ENCODE data around the gene RPH3AL.

Gene RPH3AL

DNA sequence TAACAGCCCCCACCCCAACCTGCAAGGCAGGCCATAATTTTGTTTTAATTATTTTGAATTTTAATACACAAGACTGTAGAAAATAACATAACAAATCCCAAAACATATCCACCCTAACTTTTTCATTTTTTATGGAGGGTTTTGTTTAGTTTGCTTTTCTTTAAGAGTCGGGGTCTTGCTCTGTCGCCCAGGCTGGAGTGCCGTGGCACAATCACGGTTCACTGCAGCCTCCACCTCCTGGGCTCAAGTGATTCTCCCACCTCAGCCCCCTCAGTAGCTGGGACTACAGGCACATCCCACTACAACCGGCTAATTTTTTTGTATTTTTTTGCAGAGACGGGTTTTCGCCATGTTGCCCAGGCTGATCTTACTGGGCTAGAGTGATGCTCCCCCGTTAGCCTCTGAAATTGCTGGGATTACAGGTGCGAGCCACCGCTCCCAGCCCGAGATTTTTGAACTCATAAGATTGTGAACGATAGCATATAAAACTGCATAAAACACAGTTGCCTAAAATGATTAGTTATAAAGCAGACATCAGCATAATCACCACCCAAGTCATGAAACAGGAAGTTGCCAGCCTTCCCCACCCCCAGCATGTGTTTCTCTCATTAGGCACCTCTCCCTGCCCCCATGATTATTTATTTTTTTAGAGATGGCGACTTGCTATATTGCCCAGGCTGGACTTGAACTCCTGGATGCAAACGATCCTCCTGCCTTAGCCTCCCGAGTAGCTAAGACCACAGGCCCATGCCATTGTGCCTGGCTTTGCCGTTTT lies 157.6 kb downstream of the RPH3AL start:
- DNase-seq: no peak

DNA sequence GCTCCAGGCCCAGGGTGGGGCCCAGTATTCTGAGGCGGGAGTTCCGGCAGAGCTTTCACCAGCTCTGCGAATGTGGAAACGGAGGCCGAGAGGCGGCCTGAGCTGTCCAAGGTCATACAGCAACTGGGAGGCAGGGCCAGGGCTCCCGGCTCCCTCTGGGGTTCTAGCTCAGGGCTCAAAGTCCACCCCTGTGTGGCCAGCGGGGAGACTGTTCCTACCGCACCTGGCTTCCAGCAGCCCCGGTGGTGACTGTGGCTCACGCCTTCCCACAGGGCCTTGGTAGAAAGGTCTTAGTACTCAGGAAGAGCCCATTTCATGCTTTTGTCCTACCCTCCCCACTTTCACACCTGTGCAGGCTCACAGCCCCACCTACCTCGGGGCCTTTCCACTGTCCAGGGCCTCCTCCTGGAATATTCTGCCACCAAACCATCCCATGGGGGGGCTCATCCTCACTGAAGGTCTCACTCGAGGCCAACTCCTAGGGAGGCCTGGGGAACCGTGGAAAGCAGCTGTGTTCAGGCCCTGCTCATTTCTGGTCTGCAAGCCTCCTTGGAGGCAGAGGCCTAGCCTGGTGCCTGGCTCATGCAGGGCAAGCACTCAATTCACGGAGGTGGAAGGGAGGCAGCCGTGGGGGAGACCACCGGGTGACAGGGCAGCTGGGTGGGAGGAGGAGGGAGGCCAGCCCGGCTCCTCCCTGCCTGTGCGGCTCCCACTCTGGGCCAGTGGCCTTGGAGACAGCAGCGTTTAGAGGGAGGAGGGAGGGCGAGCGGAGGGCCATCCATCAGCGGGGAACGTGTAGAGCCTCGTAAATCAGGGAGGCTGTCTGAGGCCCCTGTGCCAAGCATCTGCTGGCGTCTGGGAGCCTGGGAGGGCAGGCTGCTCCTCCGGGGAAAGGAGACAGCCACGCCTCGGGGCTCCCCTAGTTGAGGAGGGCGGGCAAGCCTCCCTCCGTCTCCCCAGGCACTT lies 158.5 kb downstream of the RPH3AL start:
- peak; percentile 72 for DNase-seq

GRCh38 chr17:193426-193810 lies 159.2 kb downstream of the RPH3AL start:
- no peak for DNase-seq

DNA sequence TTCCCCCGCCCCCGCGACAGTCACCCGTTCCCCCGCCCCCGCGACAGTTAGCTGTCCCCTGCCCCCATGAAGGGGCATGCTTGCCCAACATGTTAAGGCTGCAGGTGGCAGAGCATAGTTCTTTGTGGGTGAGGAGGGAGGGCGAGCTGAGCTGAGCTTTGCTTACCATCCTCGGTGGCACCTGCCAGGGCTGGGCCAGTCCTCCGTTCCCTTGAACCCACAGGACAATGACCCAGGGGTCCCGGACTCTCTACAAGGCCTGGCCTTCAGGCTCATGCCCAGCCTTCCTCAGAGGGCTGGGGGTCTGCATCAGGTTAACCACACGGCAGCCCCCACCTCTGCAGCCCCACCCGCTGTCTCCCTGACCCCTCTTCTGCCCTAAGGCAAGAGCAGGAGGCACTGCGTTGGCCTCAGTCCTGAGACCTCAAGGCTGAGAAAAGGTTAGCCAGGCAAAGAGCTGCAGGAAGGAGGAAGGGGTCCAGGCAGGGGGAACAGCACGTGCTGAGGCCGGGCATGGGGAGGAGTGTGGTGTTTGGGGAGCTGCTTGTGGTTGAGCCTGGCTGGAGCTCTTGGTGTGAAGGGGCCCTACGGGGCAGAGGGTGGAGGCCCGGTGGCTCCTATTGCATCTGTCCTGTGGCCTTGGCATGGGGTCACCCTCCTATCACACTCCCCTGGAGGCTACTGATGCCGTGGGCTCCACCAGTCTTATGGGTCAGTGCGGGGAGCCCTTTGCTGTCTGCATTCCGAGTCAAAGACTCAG lies 159.8 kb downstream of the RPH3AL start:
- no peak for DNase-seq

DNA sequence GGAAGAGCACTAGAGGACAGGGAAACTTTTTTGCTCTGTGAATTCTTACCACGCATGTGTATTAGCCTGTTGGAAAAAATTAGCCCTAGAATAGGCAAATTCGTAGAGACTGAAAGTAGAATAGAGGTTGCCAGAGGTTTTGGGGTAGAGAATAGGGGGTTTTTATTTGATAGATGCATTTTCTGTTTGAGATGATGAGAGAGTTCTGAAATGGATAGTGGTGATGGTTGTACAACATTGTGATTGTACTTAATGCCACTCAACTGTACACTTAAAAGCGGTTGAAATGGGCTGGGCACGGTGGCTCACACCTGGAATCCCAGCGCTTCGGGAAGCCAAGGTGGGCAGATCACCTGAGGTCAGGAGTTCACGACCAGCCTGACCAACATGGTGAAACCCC lies 163.2 kb downstream of the RPH3AL start:
- no peak for DNase-seq

GRCh38 chr17:187130-187529 lies 165.5 kb downstream of the RPH3AL start:
- DNase-seq: no peak

DNA sequence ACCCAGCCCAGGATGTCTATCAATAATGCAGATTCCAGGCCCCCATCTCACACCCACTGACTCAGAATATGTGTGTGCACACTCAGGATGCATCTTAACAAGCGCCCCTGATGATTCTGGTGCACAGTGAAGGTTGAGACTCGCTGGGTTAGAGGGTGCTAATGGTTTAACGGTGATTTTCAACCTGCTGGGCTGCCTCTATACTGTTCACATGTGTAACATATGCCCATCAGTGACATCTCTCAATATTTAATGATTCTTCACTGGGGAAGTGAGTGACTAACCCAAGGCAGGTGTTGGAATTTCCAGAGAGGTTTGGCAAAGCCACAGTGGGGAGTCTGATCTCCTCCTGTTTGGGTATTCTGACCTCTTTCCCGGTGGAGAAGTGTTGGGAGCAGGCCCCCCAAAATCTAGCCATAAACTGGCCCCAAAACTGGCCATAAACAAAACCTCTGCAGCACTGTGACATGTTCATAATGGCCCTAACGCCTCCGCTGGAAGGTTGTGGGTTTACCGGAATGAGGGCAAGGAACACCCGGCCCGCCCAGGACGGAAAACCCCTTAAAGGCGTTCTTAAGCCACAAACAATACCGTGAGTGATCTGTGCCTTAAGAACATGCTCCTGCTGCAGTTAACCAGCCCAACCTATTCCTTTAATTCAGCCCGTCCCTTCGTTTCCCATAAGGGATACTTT lies 167.0 kb downstream of the RPH3AL start:
- no peak for DNase-seq

- peak; percentile 21 for DNase-seq
Observed at GRCh38 chr17:183021-183420, 169.6 kb downstream of the RPH3AL start.

- no peak for DNase-seq
Observed at GRCh38 chr17:182050-182751, 170.4 kb downstream of the RPH3AL start.

GRCh38 chr17:181245-182049 lies 171.2 kb downstream of the RPH3AL start, which contains the start of gene DOC2B:
TSS of gene DOC2B (minus strand) at chr17:181650. CDS start at chr17:181479, 171 bp downstream.
- no peak for DNase-seq

DNA sequence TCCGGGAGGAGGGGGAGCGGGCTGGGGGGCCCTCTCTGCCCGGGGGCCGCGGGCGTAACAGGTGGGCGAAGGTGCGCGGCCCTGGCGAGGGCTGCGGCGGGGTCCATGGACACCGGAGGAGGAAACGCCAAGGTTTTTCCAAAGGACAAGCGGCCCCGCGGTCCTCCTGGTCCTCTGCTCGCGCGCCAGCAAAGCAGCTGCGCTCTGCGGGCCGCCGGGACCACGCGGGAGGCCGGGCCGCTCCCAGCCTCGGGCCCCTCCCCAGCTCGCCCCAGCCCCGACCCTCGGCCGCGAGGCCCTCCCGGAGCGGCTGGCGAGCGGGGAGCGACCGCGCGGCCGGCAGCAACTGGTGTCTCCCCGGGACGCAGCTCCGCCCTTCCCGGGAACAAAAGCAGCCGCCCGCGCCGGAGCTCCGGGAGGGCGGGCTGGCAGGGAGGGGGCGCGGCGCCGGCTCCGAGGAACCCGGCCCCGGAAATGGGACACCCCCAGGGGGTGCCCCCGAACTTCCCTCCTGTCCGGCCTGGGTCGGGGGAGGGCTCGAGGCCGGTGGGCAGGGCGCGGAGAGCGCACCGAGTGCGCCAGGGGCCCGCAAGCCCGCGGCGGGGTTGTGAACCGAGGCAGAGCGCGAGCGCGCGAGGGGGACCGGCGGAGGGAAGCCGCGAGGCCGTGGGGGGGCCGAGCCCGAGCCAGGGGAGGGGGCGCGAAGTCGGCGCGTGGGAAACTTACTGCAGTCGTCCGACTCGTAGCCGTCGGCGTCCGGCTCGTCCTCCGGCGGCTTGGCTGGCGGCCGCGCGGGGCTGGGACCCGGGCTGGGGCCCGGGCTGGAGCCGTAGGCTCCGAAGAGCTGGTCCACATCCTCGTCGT lies 172.0 kb downstream of the RPH3AL start:
- DNase-seq: no peak

- DNase-seq: no peak
Observed at GRCh38 chr17:179781-180380, 172.7 kb downstream of the RPH3AL start.

GRCh38 chr17:179066-179432 lies 173.6 kb downstream of the RPH3AL start:
- DNase-seq: no peak

DNA sequence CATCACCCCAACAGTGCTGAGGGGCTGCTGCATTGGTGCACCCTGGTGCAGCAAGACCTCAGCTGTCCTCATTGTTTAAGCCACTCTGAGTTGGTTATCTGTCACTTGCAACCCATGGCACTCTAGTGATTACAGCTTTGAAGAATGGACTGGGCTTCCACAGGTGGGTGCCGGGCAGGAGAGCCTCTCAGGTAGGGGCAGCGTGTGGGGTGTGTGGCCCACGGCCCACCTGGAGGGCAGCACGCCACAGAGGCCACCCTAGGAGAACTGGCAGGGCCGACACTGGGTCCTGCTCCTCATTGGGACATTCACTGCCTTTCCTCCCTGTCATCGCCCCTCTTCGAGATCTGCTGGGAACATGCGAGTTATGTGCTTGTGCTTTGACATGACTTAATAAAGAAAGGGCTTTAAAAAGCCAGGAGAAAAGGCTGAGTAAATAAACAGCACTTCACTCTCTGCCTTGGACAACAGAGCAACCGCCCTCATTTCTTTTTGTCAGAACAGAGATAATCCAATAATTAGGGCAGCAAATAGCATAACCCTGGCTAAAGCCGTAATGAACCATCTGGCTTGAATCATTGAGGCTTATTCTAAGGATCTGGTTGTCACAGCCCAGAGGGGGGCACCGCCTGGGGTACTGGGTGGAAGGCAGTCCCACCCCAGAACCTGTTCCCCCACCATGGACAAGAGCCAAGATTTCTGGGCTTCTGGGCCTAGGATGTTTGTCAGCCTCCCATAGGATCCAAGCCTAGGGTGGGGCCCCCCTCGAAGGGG lies 174.1 kb downstream of the RPH3AL start:
- DNase-seq: peak; percentile 18

DNA sequence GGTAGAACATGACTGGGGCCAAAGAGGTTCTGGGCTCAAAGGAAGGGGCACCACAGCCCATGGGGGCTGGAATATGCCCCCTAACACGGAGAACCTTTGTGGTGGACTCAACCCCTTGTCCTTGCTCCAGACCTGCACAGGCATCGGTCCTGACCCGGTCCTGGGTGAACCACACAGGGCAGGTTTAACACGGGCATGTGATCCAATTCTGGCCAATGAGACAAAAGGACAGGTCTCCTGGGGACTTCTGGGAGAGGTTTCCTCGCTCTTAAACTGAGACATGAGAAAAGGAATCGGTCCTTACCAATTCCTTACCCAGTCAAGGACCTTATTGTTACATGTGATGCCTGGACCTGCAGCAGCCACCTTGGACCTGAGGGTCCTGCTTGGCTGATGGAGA lies 174.8 kb downstream of the RPH3AL start:
- no peak for DNase-seq

GRCh38 chr17:177155-177554 lies 175.5 kb downstream of the RPH3AL start:
- DNase-seq: no peak

DNA sequence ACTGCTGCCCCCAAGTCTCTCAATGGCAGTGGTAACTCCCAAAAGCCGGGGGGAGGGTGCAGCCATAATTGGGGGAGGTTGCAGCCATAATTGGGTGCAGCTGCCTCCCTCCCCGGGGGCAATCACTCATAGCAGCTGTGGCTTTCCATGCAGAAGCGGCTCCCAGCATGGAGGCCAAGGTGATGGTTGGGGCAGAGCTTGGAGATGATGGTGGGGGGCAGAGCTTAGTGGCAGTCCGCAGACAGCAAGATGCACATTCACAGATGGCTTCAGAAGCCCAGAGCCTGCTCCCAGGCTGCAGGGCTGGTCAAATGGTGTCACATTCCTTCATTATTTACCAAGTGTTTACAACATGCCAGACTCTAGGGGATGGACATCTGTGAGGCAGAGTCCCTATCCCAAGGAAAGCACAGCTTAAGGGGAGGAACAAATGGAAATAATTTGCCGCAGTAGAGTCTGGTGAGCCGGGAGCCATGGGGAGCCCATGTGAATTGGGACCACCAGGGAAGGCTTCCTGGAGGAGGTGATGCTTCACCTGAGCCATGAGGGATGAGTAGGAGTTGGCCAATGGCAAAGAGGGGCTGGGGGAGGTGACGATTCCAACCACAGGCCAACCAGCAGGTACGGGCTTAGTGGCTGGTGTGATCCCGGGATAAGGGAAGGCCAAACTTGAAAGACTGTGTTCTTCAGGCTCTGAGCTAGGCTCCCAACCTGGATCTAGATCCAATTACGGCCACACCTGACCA lies 179.3 kb downstream of the RPH3AL start:
- DNase-seq: no peak

GRCh38 chr17:172401-172800 lies 180.2 kb downstream of the RPH3AL start:
- no peak for DNase-seq

All from NCI-H1694 (cell line).